22Rv1 (cell line): ENCODE measurements around the gene FRRS1.

Experiments
- H3K27ac ChIP-seq: fragments of 450-650 bp; 2 replicates; pipeline ENCODE4 v1.5.1; 2017
- ZFX ChIP-seq: fragments of 450-650 bp; IDR thresholded peaks from 2 replicates; pipeline ENCODE4 v1.6.1; 2017; ENCODE audit warnings: antibody characterized with exemption, borderline replicate concordance
- TF ChIP-seq, protein P1 (sequence below): fragments of 450-650 bp; IDR thresholded peaks from 2 replicates; pipeline ENCODE4 v1.5.1; 2017; ENCODE audit warnings: mild to moderate bottlenecking

The FRRS1 gene

DNA sequence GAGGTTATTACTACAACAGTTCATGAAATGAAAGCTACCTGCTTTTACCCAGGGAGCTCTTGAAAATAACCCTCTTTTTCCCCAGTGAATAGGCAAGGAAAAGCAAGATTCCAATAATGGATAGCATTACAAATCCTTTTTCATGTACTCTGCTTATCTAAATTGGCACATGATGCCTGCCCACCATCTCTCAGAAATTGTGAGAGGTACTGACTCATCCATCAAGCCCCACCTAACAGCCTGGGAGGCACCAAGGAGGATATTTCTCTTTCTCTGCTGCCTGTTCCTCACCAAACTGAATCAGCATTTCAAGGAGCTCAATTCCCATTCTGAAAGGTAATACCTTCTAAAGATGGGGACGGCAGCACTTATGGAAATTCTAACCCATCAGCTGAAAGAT, 86.2 kb downstream of the FRRS1 start:
- H3K27ac ChIP-seq = no peak overlapping the region
- TF ChIP-seq, protein P1, sequence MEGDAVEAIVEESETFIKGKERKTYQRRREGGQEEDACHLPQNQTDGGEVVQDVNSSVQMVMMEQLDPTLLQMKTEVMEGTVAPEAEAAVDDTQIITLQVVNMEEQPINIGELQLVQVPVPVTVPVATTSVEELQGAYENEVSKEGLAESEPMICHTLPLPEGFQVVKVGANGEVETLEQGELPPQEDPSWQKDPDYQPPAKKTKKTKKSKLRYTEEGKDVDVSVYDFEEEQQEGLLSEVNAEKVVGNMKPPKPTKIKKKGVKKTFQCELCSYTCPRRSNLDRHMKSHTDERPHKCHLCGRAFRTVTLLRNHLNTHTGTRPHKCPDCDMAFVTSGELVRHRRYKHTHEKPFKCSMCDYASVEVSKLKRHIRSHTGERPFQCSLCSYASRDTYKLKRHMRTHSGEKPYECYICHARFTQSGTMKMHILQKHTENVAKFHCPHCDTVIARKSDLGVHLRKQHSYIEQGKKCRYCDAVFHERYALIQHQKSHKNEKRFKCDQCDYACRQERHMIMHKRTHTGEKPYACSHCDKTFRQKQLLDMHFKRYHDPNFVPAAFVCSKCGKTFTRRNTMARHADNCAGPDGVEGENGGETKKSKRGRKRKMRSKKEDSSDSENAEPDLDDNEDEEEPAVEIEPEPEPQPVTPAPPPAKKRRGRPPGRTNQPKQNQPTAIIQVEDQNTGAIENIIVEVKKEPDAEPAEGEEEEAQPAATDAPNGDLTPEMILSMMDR = no peak
- no peak for TF ChIP-seq ZFX

DNA sequence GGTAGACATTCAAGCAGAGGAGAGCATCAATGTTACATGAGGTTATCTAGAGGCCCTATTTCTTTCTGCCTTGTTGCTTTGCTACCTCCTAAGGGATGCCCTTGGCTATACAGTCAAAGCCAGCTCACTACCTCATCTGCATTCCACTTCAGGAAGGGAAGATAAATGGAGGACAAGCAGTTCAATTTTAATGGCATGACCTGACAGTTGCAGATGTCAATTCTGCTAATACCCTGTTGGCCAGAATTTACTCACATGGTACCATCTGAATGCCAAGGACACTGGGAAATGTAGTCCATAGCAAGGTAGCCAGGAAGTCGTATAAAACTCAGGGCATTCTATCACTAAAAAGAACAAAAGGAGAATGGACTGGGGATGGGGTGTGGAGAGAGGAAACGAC, 89.0 kb downstream of the FRRS1 start:
- no peak for TF ChIP-seq ZFX
- TF ChIP-seq, protein P1 = no peak
- no peak overlapping the region for H3K27ac ChIP-seq

GRCh38 chr1:99676876-99677275, 89.6 kb downstream of the FRRS1 start:
- no peak overlapping the region for H3K27ac ChIP-seq
- TF ChIP-seq, protein P1 = no peak
- no peak for TF ChIP-seq ZFX

DNA sequence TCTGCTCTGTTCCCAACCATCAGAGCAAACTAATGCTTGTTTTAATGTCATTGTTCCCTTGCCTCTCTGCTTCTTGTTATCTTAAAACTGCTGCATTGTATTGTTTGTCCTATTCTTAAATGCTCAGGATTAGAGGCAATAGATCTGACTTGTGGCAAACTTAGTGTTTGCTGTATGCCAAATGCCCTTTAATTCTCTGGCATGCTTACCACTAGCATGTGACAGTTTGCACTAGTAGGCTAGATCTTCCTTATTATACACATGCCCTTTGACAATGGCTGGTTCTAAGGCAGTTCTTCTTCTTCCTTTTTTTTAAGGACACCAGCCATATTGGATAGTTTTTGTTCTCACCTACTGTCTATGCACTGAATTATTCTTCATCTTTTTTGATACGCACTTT, 90.4 kb downstream of the FRRS1 start:
- TF ChIP-seq, protein P1 = no peak
- no peak for TF ChIP-seq ZFX
- H3K27ac ChIP-seq = no peak overlapping the region

GRCh38 chr1:99675292-99675691, 91.1 kb downstream of the FRRS1 start:
- TF ChIP-seq, protein P1 = no peak
- no peak for TF ChIP-seq ZFX
- no peak overlapping the region for H3K27ac ChIP-seq

DNA sequence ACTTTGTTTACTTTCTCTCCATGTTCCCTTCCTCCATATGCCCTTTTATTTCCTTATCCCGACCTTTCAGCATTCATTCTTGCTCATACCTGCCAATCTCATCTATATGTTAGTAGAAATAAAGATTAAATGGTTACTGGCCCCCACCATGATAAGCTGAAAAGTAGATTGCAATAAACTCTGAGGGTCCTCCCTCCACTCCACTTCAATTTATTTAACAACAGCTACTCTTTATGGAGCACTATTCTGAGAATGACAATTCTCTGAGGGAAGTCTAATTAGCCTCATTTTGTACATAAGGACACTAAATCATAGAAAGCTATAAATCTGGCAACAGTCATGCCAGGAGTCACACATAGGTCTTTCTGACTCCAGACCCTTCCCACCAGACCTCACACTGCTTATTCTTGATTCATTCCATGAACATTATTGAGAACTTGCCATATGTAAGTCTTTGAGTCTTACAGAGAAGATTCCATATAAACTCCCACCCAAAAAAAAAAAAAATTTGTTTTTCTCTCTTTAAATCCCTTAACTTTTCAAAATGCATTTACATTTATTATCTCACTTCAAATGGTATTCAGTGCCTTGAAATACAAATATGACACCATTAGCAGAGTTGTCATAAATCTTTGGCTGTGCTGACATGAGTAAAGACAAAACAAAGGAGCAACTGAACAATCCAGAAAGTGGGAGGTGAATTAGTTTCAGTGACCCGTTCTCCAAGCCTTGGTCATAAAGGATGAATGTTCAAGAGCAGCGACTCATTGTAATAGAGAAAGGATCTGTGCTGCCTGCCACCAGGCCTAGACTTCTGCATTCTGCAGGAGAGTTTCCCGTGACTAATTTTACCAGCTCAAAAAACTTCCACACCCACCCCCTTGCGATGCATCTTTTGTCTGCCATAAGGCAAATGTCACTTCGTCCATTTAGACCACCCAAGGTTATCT, 92.0 kb downstream of the FRRS1 start:
- TF ChIP-seq, protein P1 = no peak
- TF ChIP-seq ZFX = no peak
- no peak overlapping the region for H3K27ac ChIP-seq

DNA sequence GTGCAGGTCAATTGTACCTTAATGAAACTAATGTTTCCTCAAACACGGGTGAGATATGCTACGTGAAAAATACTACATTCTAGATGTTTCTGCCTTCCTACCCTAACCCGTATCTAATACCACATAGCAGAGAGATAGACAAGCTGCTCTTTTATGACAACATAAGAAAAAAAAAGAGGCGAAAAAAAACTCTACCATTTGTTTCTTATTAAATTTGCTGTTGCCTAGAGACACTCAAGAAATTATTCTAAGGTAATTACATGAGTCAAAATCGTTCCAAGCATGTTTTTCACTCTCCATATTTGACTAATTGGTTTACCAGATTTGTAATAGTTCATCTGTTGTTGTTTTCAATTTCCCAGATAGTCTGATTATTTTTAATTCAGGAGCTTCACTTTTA, 93.1 kb downstream of the FRRS1 start:
- TF ChIP-seq ZFX = no peak
- TF ChIP-seq, protein P1 = no peak
- H3K27ac ChIP-seq = no peak overlapping the region
